Measurements from ENCODE around the gene KIFC3. TPM values are rescaled to one million over a fixed set of nuclear protein-coding genes. Genes with fewer than 3 reads are reported as not detected.

KIFC3 gene
- total RNA-seq, 2 donors from 2014 or later = 0.82 to 1.2 TPM

- H3K27ac Mint-ChIP-seq = no peak overlapping the region
- H3K9me3 Mint-ChIP-seq = no peaks in the 10 kb centered on the region
- H3K4me1 Mint-ChIP-seq = no peaks in the 10 kb centered on the region
- no peak overlapping the region for H3K4me3 Mint-ChIP-seq
- no peak for ATAC-seq (replicated peaks)
- H3K27me3 Mint-ChIP-seq = no peaks in the 10 kb centered on the region
- no peaks in the 10 kb centered on the region for H3K36me3 Mint-ChIP-seq (ENCODE audit: low read depth)
Observed at GRCh38 chr16:57778658-57779057, 23.6 kb downstream of the KIFC3 start.

- Mint-ChIP-seq H3K36me3 (ENCODE audit: low read depth) (no peaks in the 10 kb centered on the region), H3K27me3 (no peaks in the 10 kb centered on the region), H3K27ac (no peak overlapping the region), H3K4me1 (no peaks in the 10 kb centered on the region), H3K4me3 (no peak overlapping the region), H3K9me3 (no peaks in the 10 kb centered on the region)
- no peak for ATAC-seq (replicated peaks)
Observed at GRCh38 chr16:57775661-57776469, 26.4 kb downstream of the KIFC3 start.

- no peaks in the 10 kb centered on the region for H3K36me3 Mint-ChIP-seq (ENCODE audit: low read depth)
- no peaks in the 10 kb centered on the region for H3K9me3 Mint-ChIP-seq
Observed at GRCh38 chr16:57774705-57775285, 27.5 kb downstream of the KIFC3 start.

GRCh38 chr16:57773655-57774295 is 28.5 kb downstream of the KIFC3 start:
- Mint-ChIP-seq H3K36me3 (ENCODE audit: low read depth) (no peaks in the 10 kb centered on the region), H3K9me3 (no peaks in the 10 kb centered on the region), H3K27me3 (no peaks in the 10 kb centered on the region), H3K4me3 (no peak overlapping the region), H3K27ac (no peak overlapping the region), H3K4me1 (no peaks in the 10 kb centered on the region)
- no peak for ATAC-seq (replicated peaks)

More at GRCh38 chr16:57774705-57775285, 27.5 kb downstream of the KIFC3 start:
- H3K4me1 Mint-ChIP-seq = no peaks in the 10 kb centered on the region
- H3K27me3 Mint-ChIP-seq = no peaks in the 10 kb centered on the region
- no peak overlapping the region for H3K4me3 Mint-ChIP-seq
- H3K27ac Mint-ChIP-seq = no peak overlapping the region
- no peak for ATAC-seq (replicated peaks)

- no peak overlapping the region for H3K4me3 Mint-ChIP-seq
- no peaks in the 10 kb centered on the region for H3K36me3 Mint-ChIP-seq (ENCODE audit: low read depth)
- H3K4me1 Mint-ChIP-seq = no peaks in the 10 kb centered on the region
- no peaks in the 10 kb centered on the region for H3K9me3 Mint-ChIP-seq
- ATAC-seq (replicated peaks) = no peak
- H3K27me3 Mint-ChIP-seq = no peaks in the 10 kb centered on the region
- no peak overlapping the region for H3K27ac Mint-ChIP-seq
Observed at GRCh38 chr16:57773019-57773418, 29.3 kb downstream of the KIFC3 start.

- H3K27ac Mint-ChIP-seq = no peak overlapping the region
- no peaks in the 10 kb centered on the region for H3K4me1 Mint-ChIP-seq
- no peaks in the 10 kb centered on the region for H3K27me3 Mint-ChIP-seq
- H3K36me3 Mint-ChIP-seq (ENCODE audit: low read depth) = no peaks in the 10 kb centered on the region
- H3K9me3 Mint-ChIP-seq = no peaks in the 10 kb centered on the region
- ATAC-seq (replicated peaks) = no peak
- no peak overlapping the region for H3K4me3 Mint-ChIP-seq
Observed at GRCh38 chr16:57771141-57771785, 31.0 kb downstream of the KIFC3 start.

- Mint-ChIP-seq H3K4me3 (no peak overlapping the region), H3K27me3 (no peaks in the 10 kb centered on the region), H3K9me3 (no peaks in the 10 kb centered on the region), H3K36me3 (ENCODE audit: low read depth) (no peaks in the 10 kb centered on the region), H3K4me1 (no peaks in the 10 kb centered on the region), H3K27ac (no peak overlapping the region)
- ATAC-seq (replicated peaks) = no peak
Observed at GRCh38 chr16:57770361-57770760, 31.9 kb downstream of the KIFC3 start.

- Mint-ChIP-seq H3K4me1 (no peaks in the 10 kb centered on the region), H3K9me3 (no peaks in the 10 kb centered on the region), H3K27me3 (no peaks in the 10 kb centered on the region), H3K4me3 (no peak overlapping the region), H3K36me3 (ENCODE audit: low read depth) (no peaks in the 10 kb centered on the region), H3K27ac (no peak overlapping the region)
- no peak for ATAC-seq (replicated peaks)
Observed at GRCh38 chr16:57769541-57770145, 32.6 kb downstream of the KIFC3 start.

- ATAC-seq (replicated peaks) = no peak
- H3K27me3 Mint-ChIP-seq = no peaks in the 10 kb centered on the region
Observed at GRCh38 chr16:57766714-57767348, 35.5 kb downstream of the KIFC3 start.

GRCh38 chr16:57765160-57765728 is 37.0 kb downstream of the KIFC3 start:
- no peaks in the 10 kb centered on the region for H3K36me3 Mint-ChIP-seq (ENCODE audit: low read depth)
- H3K4me3 Mint-ChIP-seq = no peak overlapping the region
- no peak overlapping the region for H3K27ac Mint-ChIP-seq
- no peaks in the 10 kb centered on the region for H3K4me1 Mint-ChIP-seq
- no peaks in the 10 kb centered on the region for H3K27me3 Mint-ChIP-seq
- H3K9me3 Mint-ChIP-seq = no peaks in the 10 kb centered on the region
- ATAC-seq (replicated peaks) = no peak

More at GRCh38 chr16:57766714-57767348, 35.5 kb downstream of the KIFC3 start:
- H3K4me3 Mint-ChIP-seq = no peak overlapping the region
- H3K9me3 Mint-ChIP-seq = no peaks in the 10 kb centered on the region
- H3K27ac Mint-ChIP-seq = no peak overlapping the region
- H3K4me1 Mint-ChIP-seq = no peaks in the 10 kb centered on the region
- H3K36me3 Mint-ChIP-seq (ENCODE audit: low read depth) = no peaks in the 10 kb centered on the region

GRCh38 chr16:57764341-57765159 is 37.7 kb downstream of the KIFC3 start:
- H3K36me3 Mint-ChIP-seq (ENCODE audit: low read depth) = no peaks in the 10 kb centered on the region
- H3K27me3 Mint-ChIP-seq = no peaks in the 10 kb centered on the region
- peaks cover 4% of the 10 kb centered on the region for H3K4me1 Mint-ChIP-seq
- H3K4me3 Mint-ChIP-seq = no peak overlapping the region
- peak; percentile 46 for ATAC-seq (replicated peaks)
- H3K27ac Mint-ChIP-seq = no peak overlapping the region
- H3K9me3 Mint-ChIP-seq = no peaks in the 10 kb centered on the region

GRCh38 chr16:57764006-57764340 is 38.3 kb downstream of the KIFC3 start:
- no peak for ATAC-seq (replicated peaks)
- no peak overlapping the region for H3K27ac Mint-ChIP-seq
- H3K4me3 Mint-ChIP-seq = no peak overlapping the region
- H3K4me1 Mint-ChIP-seq = peaks cover 4% of the 10 kb centered on the region
- no peaks in the 10 kb centered on the region for H3K9me3 Mint-ChIP-seq
- H3K27me3 Mint-ChIP-seq = no peaks in the 10 kb centered on the region
- no peaks in the 10 kb centered on the region for H3K36me3 Mint-ChIP-seq (ENCODE audit: low read depth)

- no peak overlapping the region for H3K4me3 Mint-ChIP-seq
- H3K4me1 Mint-ChIP-seq = peaks cover 4% of the 10 kb centered on the region
- H3K27me3 Mint-ChIP-seq = no peaks in the 10 kb centered on the region
- peak overlapping the region; percentile 13 for H3K27ac Mint-ChIP-seq
- no peak for ATAC-seq (replicated peaks)
- H3K36me3 Mint-ChIP-seq (ENCODE audit: low read depth) = no peaks in the 10 kb centered on the region
- no peaks in the 10 kb centered on the region for H3K9me3 Mint-ChIP-seq
Observed at GRCh38 chr16:57763285-57764005, 38.8 kb downstream of the KIFC3 start.

Data from activated T-helper 17 cell treated with anti-CD3 and anti-CD28 coated beads, Interleukin-2, amount 50 U/mL, for 72 hours (primary cell).